ENCODE results near the gene PDE11A. TPM values are rescaled to one million over a fixed set of nuclear protein-coding genes. Genes with fewer than 3 reads are reported as not detected.

PDE11A gene
- total and polyA plus RNA-seq, 4 donors = 1.0 to 5.9 (median 1.7) TPM

DNA sequence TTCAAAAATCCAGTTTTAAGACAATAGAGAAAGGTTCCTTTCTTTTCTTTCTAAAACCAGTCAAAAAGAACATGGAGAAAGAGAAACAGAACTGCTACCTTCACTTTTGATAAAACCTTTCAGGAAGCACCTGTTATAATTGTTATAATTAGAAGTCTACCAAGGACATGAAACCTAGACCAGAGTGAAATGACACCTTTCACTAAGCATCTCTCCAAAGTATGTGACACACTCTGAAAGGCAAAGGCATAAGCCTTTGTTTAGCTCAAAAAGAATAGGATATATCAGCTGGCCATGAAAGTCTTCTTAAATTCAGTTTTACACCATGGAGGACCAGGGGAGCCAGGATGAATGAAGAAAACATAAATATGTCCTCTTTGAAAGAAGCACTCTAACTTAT is 20.9 kb upstream of the PDE11A start:
- Histone ChIP-seq H3K4me1 (ENCODE audit: control insufficient read depth in 4 of 4, insufficient read depth in 4 of 4, low read length in 3 of 4) (no peaks in the 10 kb centered on the region), H3K27ac (ENCODE audit: low read depth in 1 of 2, low read length in 2 of 2) (no peak overlapping the region), H3K9me3 (ENCODE audit: control insufficient read depth in 4 of 4, low read length in 3 of 4) (no peaks in the 10 kb centered on the region), H3K36me3 (ENCODE audit: control insufficient read depth in 4 of 4, insufficient read depth in 3 of 4, low read depth in 1 of 4, low read length in 3 of 4) (no peaks in the 10 kb centered on the region), H3K27me3 (ENCODE audit: control insufficient read depth in 4 of 4, insufficient read depth in 4 of 4, low read length in 3 of 4) (no peaks in the 10 kb centered on the region), H3K4me3 (ENCODE audit: low read depth in 1 of 3, low read length in 3 of 3) (no peak overlapping the region), H3K9ac (ENCODE audit: low read depth in 1 of 2, low read length in 2 of 2) (no peak overlapping the region)
- no peak for DNase-seq (ENCODE audit: low spot score)
- TF ChIP-seq, protein P1, sequence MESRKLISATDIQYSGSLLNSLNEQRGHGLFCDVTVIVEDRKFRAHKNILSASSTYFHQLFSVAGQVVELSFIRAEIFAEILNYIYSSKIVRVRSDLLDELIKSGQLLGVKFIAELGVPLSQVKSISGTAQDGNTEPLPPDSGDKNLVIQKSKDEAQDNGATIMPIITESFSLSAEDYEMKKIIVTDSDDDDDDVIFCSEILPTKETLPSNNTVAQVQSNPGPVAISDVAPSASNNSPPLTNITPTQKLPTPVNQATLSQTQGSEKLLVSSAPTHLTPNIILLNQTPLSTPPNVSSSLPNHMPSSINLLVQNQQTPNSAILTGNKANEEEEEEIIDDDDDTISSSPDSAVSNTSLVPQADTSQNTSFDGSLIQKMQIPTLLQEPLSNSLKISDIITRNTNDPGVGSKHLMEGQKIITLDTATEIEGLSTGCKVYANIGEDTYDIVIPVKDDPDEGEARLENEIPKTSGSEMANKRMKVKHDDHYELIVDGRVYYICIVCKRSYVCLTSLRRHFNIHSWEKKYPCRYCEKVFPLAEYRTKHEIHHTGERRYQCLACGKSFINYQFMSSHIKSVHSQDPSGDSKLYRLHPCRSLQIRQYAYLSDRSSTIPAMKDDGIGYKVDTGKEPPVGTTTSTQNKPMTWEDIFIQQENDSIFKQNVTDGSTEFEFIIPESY (IDR thresholded peaks at IDR 0.05) = no peak
- no peak for TF ChIP-seq EGR1 (IDR thresholded peaks at IDR 0.05; ENCODE audit: low read depth in 2 of 2)
- TF ChIP-seq FOXA2 (IDR thresholded peaks at IDR 0.05) = no peak
- TF ChIP-seq, protein P2, sequence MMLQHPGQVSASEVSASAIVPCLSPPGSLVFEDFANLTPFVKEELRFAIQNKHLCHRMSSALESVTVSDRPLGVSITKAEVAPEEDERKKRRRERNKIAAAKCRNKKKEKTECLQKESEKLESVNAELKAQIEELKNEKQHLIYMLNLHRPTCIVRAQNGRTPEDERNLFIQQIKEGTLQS (IDR thresholded peaks at IDR 0.05) = no peak
- TF ChIP-seq NR2F2 (IDR thresholded peaks at IDR 0.05) = no peak

DNA sequence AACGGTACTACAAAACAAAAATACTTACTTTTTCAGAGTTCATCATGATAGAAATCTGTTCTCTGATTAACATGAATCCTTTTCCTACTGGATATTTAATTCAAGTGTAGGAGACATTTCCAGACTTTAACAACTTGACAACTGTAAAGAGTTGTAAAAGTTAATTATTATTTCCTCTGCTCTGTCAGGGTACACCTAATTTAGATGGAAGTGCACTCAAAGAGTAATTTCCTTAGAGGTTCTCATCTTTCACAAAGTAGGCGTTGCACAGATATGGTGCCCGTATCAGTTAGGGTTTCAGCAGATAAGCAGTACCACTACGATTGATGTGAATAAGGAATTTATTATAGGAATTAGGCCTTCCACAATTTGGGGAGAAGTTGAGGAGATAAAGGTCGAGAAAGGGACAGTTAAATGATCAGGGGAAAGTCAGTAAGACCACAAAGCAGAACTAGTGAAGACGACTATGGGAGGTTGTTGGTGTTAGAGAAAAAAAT is 16.2 kb upstream of the PDE11A start:
- H3K4me1 ChIP-seq (ENCODE audit: control insufficient read depth in 4 of 4, insufficient read depth in 4 of 4, low read length in 3 of 4) = peaks cover 0 to 1% (median 0%) of the 10 kb centered on the region in 4 donors
- TF ChIP-seq SP1 (IDR thresholded peaks at IDR 0.05) (no peak), RXRA (IDR thresholded peaks at IDR 0.05) (no peak), NR2F2 (IDR thresholded peaks at IDR 0.05) (no peak), HNF4A (conservative IDR thresholded peaks at IDR 0.05) (no peak), JUND (IDR thresholded peaks at IDR 0.05) (no peak), RAD21 (IDR thresholded peaks at IDR 0.05) (no peak), EGR1 (IDR thresholded peaks at IDR 0.05; ENCODE audit: low read depth in 2 of 2) (no peak), HNF4G (IDR thresholded peaks at IDR 0.05) (no peak), YY1 (IDR thresholded peaks at IDR 0.05) (no peak), FOXA2 (IDR thresholded peaks at IDR 0.05) (no peak)
- TF ChIP-seq, protein P3, sequence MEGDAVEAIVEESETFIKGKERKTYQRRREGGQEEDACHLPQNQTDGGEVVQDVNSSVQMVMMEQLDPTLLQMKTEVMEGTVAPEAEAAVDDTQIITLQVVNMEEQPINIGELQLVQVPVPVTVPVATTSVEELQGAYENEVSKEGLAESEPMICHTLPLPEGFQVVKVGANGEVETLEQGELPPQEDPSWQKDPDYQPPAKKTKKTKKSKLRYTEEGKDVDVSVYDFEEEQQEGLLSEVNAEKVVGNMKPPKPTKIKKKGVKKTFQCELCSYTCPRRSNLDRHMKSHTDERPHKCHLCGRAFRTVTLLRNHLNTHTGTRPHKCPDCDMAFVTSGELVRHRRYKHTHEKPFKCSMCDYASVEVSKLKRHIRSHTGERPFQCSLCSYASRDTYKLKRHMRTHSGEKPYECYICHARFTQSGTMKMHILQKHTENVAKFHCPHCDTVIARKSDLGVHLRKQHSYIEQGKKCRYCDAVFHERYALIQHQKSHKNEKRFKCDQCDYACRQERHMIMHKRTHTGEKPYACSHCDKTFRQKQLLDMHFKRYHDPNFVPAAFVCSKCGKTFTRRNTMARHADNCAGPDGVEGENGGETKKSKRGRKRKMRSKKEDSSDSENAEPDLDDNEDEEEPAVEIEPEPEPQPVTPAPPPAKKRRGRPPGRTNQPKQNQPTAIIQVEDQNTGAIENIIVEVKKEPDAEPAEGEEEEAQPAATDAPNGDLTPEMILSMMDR (IDR thresholded peaks at IDR 0.05; ENCODE audit: low read depth, low read length, missing input control) = no peak
- TF ChIP-seq, protein P1 (IDR thresholded peaks at IDR 0.05) = no peak
- TF ChIP-seq, protein P2 (IDR thresholded peaks at IDR 0.05) = no peak
- TF ChIP-seq, protein P4, sequence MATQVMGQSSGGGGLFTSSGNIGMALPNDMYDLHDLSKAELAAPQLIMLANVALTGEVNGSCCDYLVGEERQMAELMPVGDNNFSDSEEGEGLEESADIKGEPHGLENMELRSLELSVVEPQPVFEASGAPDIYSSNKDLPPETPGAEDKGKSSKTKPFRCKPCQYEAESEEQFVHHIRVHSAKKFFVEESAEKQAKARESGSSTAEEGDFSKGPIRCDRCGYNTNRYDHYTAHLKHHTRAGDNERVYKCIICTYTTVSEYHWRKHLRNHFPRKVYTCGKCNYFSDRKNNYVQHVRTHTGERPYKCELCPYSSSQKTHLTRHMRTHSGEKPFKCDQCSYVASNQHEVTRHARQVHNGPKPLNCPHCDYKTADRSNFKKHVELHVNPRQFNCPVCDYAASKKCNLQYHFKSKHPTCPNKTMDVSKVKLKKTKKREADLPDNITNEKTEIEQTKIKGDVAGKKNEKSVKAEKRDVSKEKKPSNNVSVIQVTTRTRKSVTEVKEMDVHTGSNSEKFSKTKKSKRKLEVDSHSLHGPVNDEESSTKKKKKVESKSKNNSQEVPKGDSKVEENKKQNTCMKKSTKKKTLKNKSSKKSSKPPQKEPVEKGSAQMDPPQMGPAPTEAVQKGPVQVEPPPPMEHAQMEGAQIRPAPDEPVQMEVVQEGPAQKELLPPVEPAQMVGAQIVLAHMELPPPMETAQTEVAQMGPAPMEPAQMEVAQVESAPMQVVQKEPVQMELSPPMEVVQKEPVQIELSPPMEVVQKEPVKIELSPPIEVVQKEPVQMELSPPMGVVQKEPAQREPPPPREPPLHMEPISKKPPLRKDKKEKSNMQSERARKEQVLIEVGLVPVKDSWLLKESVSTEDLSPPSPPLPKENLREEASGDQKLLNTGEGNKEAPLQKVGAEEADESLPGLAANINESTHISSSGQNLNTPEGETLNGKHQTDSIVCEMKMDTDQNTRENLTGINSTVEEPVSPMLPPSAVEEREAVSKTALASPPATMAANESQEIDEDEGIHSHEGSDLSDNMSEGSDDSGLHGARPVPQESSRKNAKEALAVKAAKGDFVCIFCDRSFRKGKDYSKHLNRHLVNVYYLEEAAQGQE (IDR thresholded peaks at IDR 0.05) = no peak
- WGBS = 76% methylated on average over 6 of the region's 6 CpGs
- no peaks in the 10 kb centered on the region for H3K9me3 ChIP-seq (ENCODE audit: control insufficient read depth in 4 of 4, low read length in 3 of 4)
- H3K9ac ChIP-seq (ENCODE audit: low read depth in 1 of 2, low read length in 2 of 2) = no peak overlapping the region
- peaks cover 0 to 1% (median 0%) of the 10 kb centered on the region in 4 donors for H3K36me3 ChIP-seq (ENCODE audit: control insufficient read depth in 4 of 4, insufficient read depth in 3 of 4, low read depth in 1 of 4, low read length in 3 of 4)
- no peaks in the 10 kb centered on the region for H3K27me3 ChIP-seq (ENCODE audit: control insufficient read depth in 4 of 4, insufficient read depth in 4 of 4, low read length in 3 of 4)
- H3K27ac ChIP-seq (ENCODE audit: low read depth in 1 of 2, low read length in 2 of 2) = no peak overlapping the region
- DNase-seq (ENCODE audit: low spot score) = no peak
- no peak overlapping the region for H3K4me3 ChIP-seq (ENCODE audit: low read depth in 1 of 3, low read length in 3 of 3)
